Calu3 (cell line): ENCODE measurements around the gene TFB2M. TPM values are rescaled to one million over a fixed set of nuclear protein-coding genes. Genes with fewer than 3 reads are reported as not detected.
"Not testable (repeated sequence)": the region's sequence is repeated elsewhere in the genome, so short reads cannot be mapped to it uniquely, and the experiment has no call there.

Experiments
- BruUV-seq: library from RNA; stranded (reverse); fragments of 400-500 nt; replicated peaks from 2 replicates; lab custom pipeline; 2021; lab: Mats Ljungman, UMichigan
- CTCF ChIA-PET: fragments of 300-600 bp; sonication (Branson Sonifier 250); formaldehyde crosslinking; loops from one replicate; lab custom pipeline; 2022; ENCODE audit warnings: antibody characterized with exemption; lab: Charles Lee
- DNase-seq: peaks from one replicate; pipeline ENCODE4 v3.0.0; 2022
- H3K27ac Mint-ChIP-seq: one replicate; pipeline ENCODE4 v1.8.0; 2022; ENCODE audit warnings: mixed read lengths; ENCODE audit not compliant: unreplicated experiment
- H3K27me3 Mint-ChIP-seq: one replicate; pipeline ENCODE4 v1.8.0; 2022; ENCODE audit warnings: mixed read lengths; ENCODE audit not compliant: unreplicated experiment
- H3K36me3 Mint-ChIP-seq: one replicate; pipeline ENCODE4 v1.8.0; 2022; ENCODE audit warnings: mild to moderate bottlenecking, moderate library complexity, mixed read lengths; ENCODE audit not compliant: insufficient read depth, unreplicated experiment
- H3K4me1 Mint-ChIP-seq: one replicate; pipeline ENCODE4 v1.8.0; 2022; ENCODE audit warnings: mild to moderate bottlenecking, low read depth, mixed read lengths; ENCODE audit not compliant: unreplicated experiment
- H3K4me3 Mint-ChIP-seq: one replicate; pipeline ENCODE4 v1.8.0; 2022; ENCODE audit warnings: mild to moderate bottlenecking, low read depth, moderate library complexity, mixed read lengths; ENCODE audit not compliant: unreplicated experiment
- H3K9me3 Mint-ChIP-seq: one replicate; pipeline ENCODE4 v1.8.0; 2022; ENCODE audit warnings: low read depth, mixed read lengths; ENCODE audit not compliant: unreplicated experiment
- intact Hi-C: fragments of 100-400 bp; cut with micrococcal nuclease; formaldehyde crosslinking; loops from one replicate; pipeline ENCODE4 v1.10.0; 2022; ENCODE audit not compliant: unreplicated experiment
- total RNA-seq: library from RNA; stranded (reverse); gene quantifications from 2 replicates; pipeline ENCODE4 v1.2.3, GENCODE V29; 2022
- TF ChIP-seq, protein P1 (sequence below): fragments of 200-600 bp; IDR thresholded peaks from one replicate; pipeline ENCODE4 v1.8.0; 2022; ENCODE audit warnings: antibody characterized with exemption; ENCODE audit not compliant: unreplicated experiment

TFB2M gene
- total RNA-seq, 1 experiment from 2014 or later = 23.0 TPM

- BruUV-seq = no TSS peak
- Mint-ChIP-seq H3K4me3 (no peak overlapping the region), H3K4me1 (peaks cover 15% of the 10 kb centered on the region), H3K27ac (no peak overlapping the region), H3K9me3 (no peaks in the 10 kb centered on the region), H3K27me3 (no peaks in the 10 kb centered on the region), H3K36me3 (no peaks in the 10 kb centered on the region)
- CTCF ChIA-PET = no interaction called here
- no peak for DNase-seq
- intact Hi-C loops = no loop called here
- TF ChIP-seq, protein P1, sequence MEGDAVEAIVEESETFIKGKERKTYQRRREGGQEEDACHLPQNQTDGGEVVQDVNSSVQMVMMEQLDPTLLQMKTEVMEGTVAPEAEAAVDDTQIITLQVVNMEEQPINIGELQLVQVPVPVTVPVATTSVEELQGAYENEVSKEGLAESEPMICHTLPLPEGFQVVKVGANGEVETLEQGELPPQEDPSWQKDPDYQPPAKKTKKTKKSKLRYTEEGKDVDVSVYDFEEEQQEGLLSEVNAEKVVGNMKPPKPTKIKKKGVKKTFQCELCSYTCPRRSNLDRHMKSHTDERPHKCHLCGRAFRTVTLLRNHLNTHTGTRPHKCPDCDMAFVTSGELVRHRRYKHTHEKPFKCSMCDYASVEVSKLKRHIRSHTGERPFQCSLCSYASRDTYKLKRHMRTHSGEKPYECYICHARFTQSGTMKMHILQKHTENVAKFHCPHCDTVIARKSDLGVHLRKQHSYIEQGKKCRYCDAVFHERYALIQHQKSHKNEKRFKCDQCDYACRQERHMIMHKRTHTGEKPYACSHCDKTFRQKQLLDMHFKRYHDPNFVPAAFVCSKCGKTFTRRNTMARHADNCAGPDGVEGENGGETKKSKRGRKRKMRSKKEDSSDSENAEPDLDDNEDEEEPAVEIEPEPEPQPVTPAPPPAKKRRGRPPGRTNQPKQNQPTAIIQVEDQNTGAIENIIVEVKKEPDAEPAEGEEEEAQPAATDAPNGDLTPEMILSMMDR = no peak
Observed at GRCh38 chr1:246572785-246573184, 6.7 kb upstream of the TFB2M start.

- BruUV-seq = no TSS peak
- H3K27me3 Mint-ChIP-seq = no peaks in the 10 kb centered on the region
- no peak for DNase-seq
- H3K9me3 Mint-ChIP-seq = no peaks in the 10 kb centered on the region
- H3K4me3 Mint-ChIP-seq = no peak overlapping the region
- CTCF ChIA-PET = no interaction called here
- TF ChIP-seq, protein P1 = no peak
- intact Hi-C loops = no loop called here
- H3K4me1 Mint-ChIP-seq = peaks cover 20% of the 10 kb centered on the region
- peaks cover 7% of the 10 kb centered on the region for H3K36me3 Mint-ChIP-seq
- no peak overlapping the region for H3K27ac Mint-ChIP-seq
Observed at GRCh38 chr1:246571953-246572352, 5.9 kb upstream of the TFB2M start.

- peaks cover 14% of the 10 kb centered on the region for H3K36me3 Mint-ChIP-seq
- BruUV-seq, H3K4me3 Mint-ChIP-seq: not testable (repeated sequence)
Observed at GRCh38 chr1:246571309-246571708, 5.2 kb upstream of the TFB2M start.

GRCh38 chr1:246569248-246570238, 3.5 kb upstream of the TFB2M start:
- Mint-ChIP-seq H3K36me3 (peaks cover 31% of the 10 kb centered on the region), H3K27me3 (no peaks in the 10 kb centered on the region), H3K27ac (no peak overlapping the region), H3K4me3 (no peak overlapping the region), H3K9me3 (no peaks in the 10 kb centered on the region), H3K4me1 (peaks cover 20% of the 10 kb centered on the region)
- CTCF ChIA-PET = no interaction called here
- BruUV-seq = no TSS peak
- intact Hi-C loops = loop anchor here (5.0 to 10.0 kb wide), 3 partner anchors 67 to 185 kb away; no protein-coding TSS in a partner anchor
- DNase-seq = no peak
- TF ChIP-seq, protein P1 = no peak

More at GRCh38 chr1:246571309-246571708, 5.2 kb upstream of the TFB2M start:
- CTCF ChIA-PET, DNase-seq, intact Hi-C loops, H3K9me3 Mint-ChIP-seq, H3K27ac Mint-ChIP-seq, H3K27me3 Mint-ChIP-seq: not testable (repeated sequence)
- peaks cover 20% of the 10 kb centered on the region for H3K4me1 Mint-ChIP-seq
